Measurements from ENCODE around the gene PHACTR3. TPM values are rescaled to one million over a fixed set of nuclear protein-coding genes. Genes with fewer than 3 reads are reported as not detected.

Gene PHACTR3
- total and polyA plus RNA-seq, 2 experiments from 2014 or later: 0.45 to 0.61 TPM

- no peak overlapping the region for H3K4me3 ChIP-seq
- no peaks in the 10 kb centered on the region for H4K20me1 ChIP-seq (replicated peaks; ENCODE audit: insufficient read depth)
- no peaks in the 10 kb centered on the region for H3K9me2 ChIP-seq (ENCODE audit: insufficient read depth)
- Mint-ChIP-seq H3K4me3 (no peak overlapping the region), H3K9me3 (no peaks in the 10 kb centered on the region; the same call in 2 of the 3 replicates), H3K4me1 (peaks cover 2% of the 10 kb centered on the region; the same call in 1 of the 3 replicates), H3K27me3 (ENCODE audit: insufficient read depth, low read depth, poor library complexity) (peaks cover 17% of the 10 kb centered on the region), H3K36me3 (ENCODE audit: low read depth) (no peaks in the 10 kb centered on the region), H3K27ac (no peak overlapping the region)
- no peaks in the 10 kb centered on the region for H3K79me2 ChIP-seq (replicated peaks; ENCODE audit: insufficient read depth)
- DNase-seq (ENCODE audit: low spot score) (peak; percentile 33), ATAC-seq (peak; percentile 16; the same call in 2 of the 3 replicates)
- H3K36me3 ChIP-seq (ENCODE audit: insufficient read depth): no peaks in the 10 kb centered on the region
- no peaks in the 10 kb centered on the region for H3F3A ChIP-seq (replicated peaks; ENCODE audit: low read depth)
- H2AFZ ChIP-seq: no peak overlapping the region
- no peak overlapping the region for H3K27ac ChIP-seq (ENCODE audit: low read depth)
- H3K4me2 ChIP-seq: no peak overlapping the region
- TF ChIP-seq NANOG (IDR thresholded peaks at IDR 0.05; ENCODE audit: borderline replicate concordance) (no peak), CTCF (conservative IDR thresholded peaks at IDR 0.05; ENCODE audit: low read depth in 2 of 2) (peak; percentile 41 to 46)
- H3K4me1 ChIP-seq (ENCODE audit: insufficient read depth): no peaks in the 10 kb centered on the region
- peaks cover 16% of the 10 kb centered on the region; the same call in 1 of the 2 replicates for H3K27me3 ChIP-seq (ENCODE audit: insufficient read depth)
Measured at GRCh38 chr20:59747671-59748515, 143.6 kb downstream of the PHACTR3 start.

DNA sequence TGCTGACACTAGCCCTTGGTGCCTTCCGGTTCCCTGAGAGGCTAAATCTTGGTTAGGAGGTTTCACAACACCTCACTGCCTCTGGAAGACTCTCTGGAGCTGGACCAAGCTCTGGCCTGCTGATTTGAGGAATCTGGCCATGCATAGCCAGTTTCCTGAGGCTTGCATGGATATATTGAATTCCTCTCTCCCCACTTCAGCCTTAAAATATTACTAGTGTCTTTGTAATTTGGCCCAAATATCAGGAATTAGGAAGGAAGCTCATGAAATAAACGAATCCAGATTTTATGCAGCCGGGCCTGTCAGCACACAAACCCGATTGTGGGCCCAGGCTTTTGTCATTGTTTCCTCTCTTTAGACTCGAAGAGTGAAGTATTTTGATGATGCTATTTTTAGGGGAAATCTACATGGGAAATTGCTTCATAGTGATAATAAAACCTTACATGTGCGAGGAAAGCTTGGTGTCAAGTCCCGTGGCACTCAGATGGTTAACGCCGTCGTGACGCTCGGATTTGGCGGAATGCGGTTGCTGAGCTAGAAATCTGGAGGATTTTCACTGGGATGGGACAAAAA is 144.4 kb downstream of the PHACTR3 start:
- H4K20me1 ChIP-seq (replicated peaks; ENCODE audit: insufficient read depth): no peaks in the 10 kb centered on the region
- Mint-ChIP-seq H3K27ac (no peak overlapping the region), H3K4me3 (no peak overlapping the region), H3K4me1 (peaks cover 2% of the 10 kb centered on the region; the same call in 1 of the 3 replicates), H3K27me3 (ENCODE audit: insufficient read depth, low read depth, poor library complexity) (peaks cover 17% of the 10 kb centered on the region), H3K9me3 (no peaks in the 10 kb centered on the region; the same call in 2 of the 3 replicates), H3K36me3 (ENCODE audit: low read depth) (no peaks in the 10 kb centered on the region)
- no peak overlapping the region for H3K4me2 ChIP-seq
- H3K27ac ChIP-seq (ENCODE audit: low read depth): no peak overlapping the region
- no peak for DNase-seq (ENCODE audit: low spot score)
- no peaks in the 10 kb centered on the region for H3K4me1 ChIP-seq (ENCODE audit: insufficient read depth)
- H2AFZ ChIP-seq: no peak overlapping the region
- no peaks in the 10 kb centered on the region for H3F3A ChIP-seq (replicated peaks; ENCODE audit: low read depth)
- H3K9me2 ChIP-seq (ENCODE audit: insufficient read depth): no peaks in the 10 kb centered on the region
- no peak for ATAC-seq
- H3K4me3 ChIP-seq: no peak overlapping the region
- no peaks in the 10 kb centered on the region for H3K79me2 ChIP-seq (replicated peaks; ENCODE audit: insufficient read depth)
- peaks cover 16% of the 10 kb centered on the region; the same call in 1 of the 2 replicates for H3K27me3 ChIP-seq (ENCODE audit: insufficient read depth)
- H3K36me3 ChIP-seq (ENCODE audit: insufficient read depth): no peaks in the 10 kb centered on the region
- no peak for TF ChIP-seq NANOG (IDR thresholded peaks at IDR 0.05; ENCODE audit: borderline replicate concordance)
- no peak for TF ChIP-seq JUNB (IDR thresholded peaks at IDR 0.05; ENCODE audit: unreplicated experiment)
- TF ChIP-seq POLR2AphosphoS5 (IDR thresholded peaks at IDR 0.05; ENCODE audit: low read depth): no peak
- TF ChIP-seq, protein P1, sequence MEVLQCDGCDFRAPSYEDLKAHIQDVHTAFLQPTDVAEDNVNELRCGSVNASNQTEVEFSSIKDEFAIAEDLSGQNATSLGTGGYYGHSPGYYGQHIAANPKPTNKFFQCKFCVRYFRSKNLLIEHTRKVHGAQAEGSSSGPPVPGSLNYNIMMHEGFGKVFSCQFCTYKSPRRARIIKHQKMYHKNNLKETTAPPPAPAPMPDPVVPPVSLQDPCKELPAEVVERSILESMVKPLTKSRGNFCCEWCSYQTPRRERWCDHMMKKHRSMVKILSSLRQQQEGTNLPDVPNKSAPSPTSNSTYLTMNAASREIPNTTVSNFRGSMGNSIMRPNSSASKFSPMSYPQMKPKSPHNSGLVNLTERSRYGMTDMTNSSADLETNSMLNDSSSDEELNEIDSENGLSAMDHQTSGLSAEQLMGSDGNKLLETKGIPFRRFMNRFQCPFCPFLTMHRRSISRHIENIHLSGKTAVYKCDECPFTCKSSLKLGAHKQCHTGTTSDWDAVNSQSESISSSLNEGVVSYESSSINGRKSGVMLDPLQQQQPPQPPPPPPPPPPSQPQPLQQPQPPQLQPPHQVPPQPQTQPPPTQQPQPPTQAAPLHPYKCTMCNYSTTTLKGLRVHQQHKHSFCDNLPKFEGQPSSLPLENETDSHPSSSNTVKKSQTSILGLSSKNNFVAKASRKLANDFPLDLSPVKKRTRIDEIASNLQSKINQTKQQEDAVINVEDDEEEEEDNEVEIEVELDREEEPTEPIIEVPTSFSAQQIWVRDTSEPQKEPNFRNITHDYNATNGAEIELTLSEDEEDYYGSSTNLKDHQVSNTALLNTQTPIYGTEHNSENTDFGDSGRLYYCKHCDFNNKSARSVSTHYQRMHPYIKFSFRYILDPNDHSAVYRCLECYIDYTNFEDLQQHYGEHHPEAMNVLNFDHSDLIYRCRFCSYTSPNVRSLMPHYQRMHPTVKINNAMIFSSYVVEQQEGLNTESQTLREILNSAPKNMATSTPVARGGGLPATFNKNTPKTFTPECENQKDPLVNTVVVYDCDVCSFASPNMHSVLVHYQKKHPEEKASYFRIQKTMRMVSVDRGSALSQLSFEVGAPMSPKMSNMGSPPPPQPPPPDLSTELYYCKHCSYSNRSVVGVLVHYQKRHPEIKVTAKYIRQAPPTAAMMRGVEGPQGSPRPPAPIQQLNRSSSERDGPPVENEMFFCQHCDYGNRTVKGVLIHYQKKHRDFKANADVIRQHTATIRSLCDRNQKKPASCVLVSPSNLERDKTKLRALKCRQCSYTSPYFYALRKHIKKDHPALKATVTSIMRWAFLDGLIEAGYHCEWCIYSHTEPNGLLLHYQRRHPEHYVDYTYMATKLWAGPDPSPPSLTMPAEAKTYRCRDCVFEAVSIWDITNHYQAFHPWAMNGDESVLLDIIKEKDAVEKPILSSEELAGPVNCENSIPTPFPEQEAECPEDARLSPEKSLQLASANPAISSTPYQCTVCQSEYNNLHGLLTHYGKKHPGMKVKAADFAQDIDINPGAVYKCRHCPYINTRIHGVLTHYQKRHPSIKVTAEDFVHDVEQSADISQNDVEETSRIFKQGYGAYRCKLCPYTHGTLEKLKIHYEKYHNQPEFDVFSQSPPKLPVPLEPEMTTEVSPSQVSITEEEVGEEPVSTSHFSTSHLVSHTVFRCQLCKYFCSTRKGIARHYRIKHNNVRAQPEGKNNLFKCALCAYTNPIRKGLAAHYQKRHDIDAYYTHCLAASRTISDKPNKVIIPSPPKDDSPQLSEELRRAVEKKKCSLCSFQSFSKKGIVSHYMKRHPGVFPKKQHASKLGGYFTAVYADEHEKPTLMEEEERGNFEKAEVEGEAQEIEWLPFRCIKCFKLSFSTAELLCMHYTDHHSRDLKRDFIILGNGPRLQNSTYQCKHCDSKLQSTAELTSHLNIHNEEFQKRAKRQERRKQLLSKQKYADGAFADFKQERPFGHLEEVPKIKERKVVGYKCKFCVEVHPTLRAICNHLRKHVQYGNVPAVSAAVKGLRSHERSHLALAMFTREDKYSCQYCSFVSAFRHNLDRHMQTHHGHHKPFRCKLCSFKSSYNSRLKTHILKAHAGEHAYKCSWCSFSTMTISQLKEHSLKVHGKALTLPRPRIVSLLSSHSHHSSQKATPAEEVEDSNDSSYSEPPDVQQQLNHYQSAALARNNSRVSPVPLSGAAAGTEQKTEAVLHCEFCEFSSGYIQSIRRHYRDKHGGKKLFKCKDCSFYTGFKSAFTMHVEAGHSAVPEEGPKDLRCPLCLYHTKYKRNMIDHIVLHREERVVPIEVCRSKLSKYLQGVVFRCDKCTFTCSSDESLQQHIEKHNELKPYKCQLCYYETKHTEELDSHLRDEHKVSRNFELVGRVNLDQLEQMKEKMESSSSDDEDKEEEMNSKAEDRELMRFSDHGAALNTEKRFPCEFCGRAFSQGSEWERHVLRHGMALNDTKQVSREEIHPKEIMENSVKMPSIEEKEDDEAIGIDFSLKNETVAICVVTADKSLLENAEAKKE (CRISPR knock-in tag; IDR thresholded peaks at IDR 0.05): no peak
- TF ChIP-seq CREB1 (CRISPR knock-in tag; IDR thresholded peaks at IDR 0.05; ENCODE audit: low read depth): no peak
- TF ChIP-seq ETS1 (IDR thresholded peaks at IDR 0.05): no peak
